Measurements from ENCODE around the gene AMN1.
"Not testable (repeated sequence)": the region's sequence is repeated elsewhere in the genome, so short reads cannot be mapped to it uniquely, and the experiment has no call there.

The AMN1 gene

GRCh38 chr12:31669582-31669981 is 59.2 kb downstream of the AMN1 start:
- not testable (repeated sequence) for H3K4me3 ChIP-seq (ENCODE audit: low read length in 2 of 2); H3K27me3 ChIP-seq (ENCODE audit: control insufficient read depth in 3 of 3, insufficient read depth in 3 of 3, low read depth in 1 of 3, low read length in 3 of 3); H3K4me2 ChIP-seq (ENCODE audit: insufficient read depth, low read length, poor library complexity, severe bottlenecking); H3K4ac ChIP-seq (ENCODE audit: low read length); DNase-seq (ENCODE audit: low spot score); H2BK12ac ChIP-seq (ENCODE audit: low read length); H3K18ac ChIP-seq (ENCODE audit: low read length); H2BK15ac ChIP-seq (ENCODE audit: low read length); H3K23ac ChIP-seq (ENCODE audit: low read depth, low read length, poor library complexity); H3K79me1 ChIP-seq (ENCODE audit: low read depth, low read length); H3K9ac ChIP-seq (ENCODE audit: low read depth, low read length, poor library complexity); H3K27ac ChIP-seq (replicated peaks; ENCODE audit: low read length); H4K8ac ChIP-seq (ENCODE audit: low read depth, low read length); H4K91ac ChIP-seq (ENCODE audit: low read depth, low read length, poor library complexity); H3K36me3 ChIP-seq (replicated peaks in 1 of 2; ENCODE audit: control insufficient read depth in 2 of 2, insufficient read depth in 2 of 2, low read length in 2 of 2); H2AK5ac ChIP-seq (ENCODE audit: low read depth, low read length); H2BK5ac ChIP-seq (ENCODE audit: low read length); H2AFZ ChIP-seq (ENCODE audit: low read length); H2BK120ac ChIP-seq (ENCODE audit: low read depth, low read length); H3K4me1 ChIP-seq (ENCODE audit: control insufficient read depth in 2 of 2, insufficient read depth in 1 of 2, low read depth in 1 of 2, low read length in 2 of 2); H3K14ac ChIP-seq (ENCODE audit: low read length)
- peaks cover 4 to 17% of the 10 kb centered on the region in 2 donors for H3K9me3 ChIP-seq (replicated peaks in 1 of 2; ENCODE audit: control insufficient read depth in 2 of 2, insufficient read depth in 1 of 2, low read depth in 1 of 2, low read length in 2 of 2)
- no CpG with 5 or more reads among the region's 2 CpGs for whole genome bisulfite sequencing, 2 donors (ENCODE audit: extremely low coverage in 2 of 2, insufficient read length in 2 of 2, insufficient replicate concordance in 1 of 2)

- DNase-seq (ENCODE audit: low spot score) = no peak
- H2BK15ac ChIP-seq (ENCODE audit: low read length) = no peak overlapping the region
- H4K8ac ChIP-seq (ENCODE audit: low read depth, low read length) = no peak overlapping the region
- no peak overlapping the region for H4K91ac ChIP-seq (ENCODE audit: low read depth, low read length, poor library complexity)
- no peaks in the 10 kb centered on the region for H3K4me1 ChIP-seq (ENCODE audit: control insufficient read depth in 2 of 2, insufficient read depth in 1 of 2, low read depth in 1 of 2, low read length in 2 of 2)
- no peak overlapping the region for H2BK5ac ChIP-seq (ENCODE audit: low read length)
- H2BK12ac ChIP-seq (ENCODE audit: low read length) = no peak overlapping the region
- H3K79me1 ChIP-seq (ENCODE audit: low read depth, low read length) = no peaks in the 10 kb centered on the region
- no peak overlapping the region for H2AFZ ChIP-seq (ENCODE audit: low read length)
- peaks cover 4 to 16% of the 10 kb centered on the region in 2 donors for H3K9me3 ChIP-seq (replicated peaks in 1 of 2; ENCODE audit: control insufficient read depth in 2 of 2, insufficient read depth in 1 of 2, low read depth in 1 of 2, low read length in 2 of 2)
- H3K14ac ChIP-seq (ENCODE audit: low read length) = no peak overlapping the region
- H3K4me3 ChIP-seq (ENCODE audit: low read length in 2 of 2) = no peak overlapping the region
- H2AK5ac ChIP-seq (ENCODE audit: low read depth, low read length) = no peak overlapping the region
- H2BK120ac ChIP-seq (ENCODE audit: low read depth, low read length) = no peak overlapping the region
- no peaks in the 10 kb centered on the region for H3K36me3 ChIP-seq (replicated peaks in 1 of 2; ENCODE audit: control insufficient read depth in 2 of 2, insufficient read depth in 2 of 2, low read length in 2 of 2)
- no peaks in the 10 kb centered on the region for H3K27me3 ChIP-seq (ENCODE audit: control insufficient read depth in 3 of 3, insufficient read depth in 3 of 3, low read depth in 1 of 3, low read length in 3 of 3)
- H3K9ac ChIP-seq (ENCODE audit: low read depth, low read length, poor library complexity) = no peak overlapping the region
- no peak overlapping the region for H3K18ac ChIP-seq (ENCODE audit: low read length)
- H3K4me2 ChIP-seq (ENCODE audit: insufficient read depth, low read length, poor library complexity, severe bottlenecking) = no peak overlapping the region
- H3K27ac ChIP-seq (replicated peaks; ENCODE audit: low read length) = no peak overlapping the region
- H3K4ac ChIP-seq (ENCODE audit: low read length) = no peak overlapping the region
- no peak overlapping the region for H3K23ac ChIP-seq (ENCODE audit: low read depth, low read length, poor library complexity)
Measured at GRCh38 chr12:31669020-31669419, 59.8 kb downstream of the AMN1 start.

- Histone ChIP-seq H3K4me3 (ENCODE audit: low read length in 2 of 2) (no peak overlapping the region), H2AK5ac (ENCODE audit: low read depth, low read length) (no peak overlapping the region), H3K9me3 (replicated peaks in 1 of 2; ENCODE audit: control insufficient read depth in 2 of 2, insufficient read depth in 1 of 2, low read depth in 1 of 2, low read length in 2 of 2) (peaks cover 2 to 7% of the 10 kb centered on the region in 2 donors), H3K27me3 (ENCODE audit: control insufficient read depth in 3 of 3, insufficient read depth in 3 of 3, low read depth in 1 of 3, low read length in 3 of 3) (no peaks in the 10 kb centered on the region), H2AFZ (ENCODE audit: low read length) (no peak overlapping the region), H2BK5ac (ENCODE audit: low read length) (no peak overlapping the region), H3K4me2 (ENCODE audit: insufficient read depth, low read length, poor library complexity, severe bottlenecking) (no peak overlapping the region), H2BK120ac (ENCODE audit: low read depth, low read length) (no peak overlapping the region), H2BK12ac (ENCODE audit: low read length) (no peak overlapping the region), H3K23ac (ENCODE audit: low read depth, low read length, poor library complexity) (no peak overlapping the region), H3K9ac (ENCODE audit: low read depth, low read length, poor library complexity) (no peak overlapping the region), H3K18ac (ENCODE audit: low read length) (no peak overlapping the region), H3K79me1 (ENCODE audit: low read depth, low read length) (no peaks in the 10 kb centered on the region), H3K27ac (replicated peaks; ENCODE audit: low read length) (no peak overlapping the region), H4K8ac (ENCODE audit: low read depth, low read length) (no peak overlapping the region), H3K36me3 (replicated peaks in 1 of 2; ENCODE audit: control insufficient read depth in 2 of 2, insufficient read depth in 2 of 2, low read length in 2 of 2) (no peaks in the 10 kb centered on the region), H3K14ac (ENCODE audit: low read length) (no peak overlapping the region), H4K91ac (ENCODE audit: low read depth, low read length, poor library complexity) (no peak overlapping the region), H3K4ac (ENCODE audit: low read length) (no peak overlapping the region), H3K4me1 (ENCODE audit: control insufficient read depth in 2 of 2, insufficient read depth in 1 of 2, low read depth in 1 of 2, low read length in 2 of 2) (peaks cover 0 to 2% of the 10 kb centered on the region in 2 donors), H2BK15ac (ENCODE audit: low read length) (no peak overlapping the region)
- no CpG with 5 or more reads among the region's 6 CpGs for WGBS, 2 donors (ENCODE audit: extremely low coverage in 2 of 2, insufficient read length in 2 of 2, insufficient replicate concordance in 1 of 2)
- no peak for DNase-seq (ENCODE audit: low spot score)
Measured at GRCh38 chr12:31664038-31664437, 64.8 kb downstream of the AMN1 start.

- Histone ChIP-seq H3K9me3 (replicated peaks in 1 of 2; ENCODE audit: control insufficient read depth in 2 of 2, insufficient read depth in 1 of 2, low read depth in 1 of 2, low read length in 2 of 2) (peaks cover 2 to 4% of the 10 kb centered on the region in 2 donors), H3K18ac (ENCODE audit: low read length) (no peak overlapping the region), H3K27ac (replicated peaks; ENCODE audit: low read length) (no peak overlapping the region), H3K79me1 (ENCODE audit: low read depth, low read length) (no peaks in the 10 kb centered on the region), H3K4me1 (ENCODE audit: control insufficient read depth in 2 of 2, insufficient read depth in 1 of 2, low read depth in 1 of 2, low read length in 2 of 2) (peaks cover 0 to 2% of the 10 kb centered on the region in 2 donors), H2BK5ac (ENCODE audit: low read length) (no peak overlapping the region), H3K4me2 (ENCODE audit: insufficient read depth, low read length, poor library complexity, severe bottlenecking) (no peak overlapping the region), H2AK5ac (ENCODE audit: low read depth, low read length) (no peak overlapping the region), H4K8ac (ENCODE audit: low read depth, low read length) (no peak overlapping the region), H3K9ac (ENCODE audit: low read depth, low read length, poor library complexity) (no peak overlapping the region), H3K23ac (ENCODE audit: low read depth, low read length, poor library complexity) (no peak overlapping the region), H2BK12ac (ENCODE audit: low read length) (no peak overlapping the region), H2BK120ac (ENCODE audit: low read depth, low read length) (no peak overlapping the region), H3K14ac (ENCODE audit: low read length) (no peak overlapping the region), H2BK15ac (ENCODE audit: low read length) (no peak overlapping the region), H4K91ac (ENCODE audit: low read depth, low read length, poor library complexity) (no peak overlapping the region), H3K4ac (ENCODE audit: low read length) (no peak overlapping the region), H3K27me3 (ENCODE audit: control insufficient read depth in 3 of 3, insufficient read depth in 3 of 3, low read depth in 1 of 3, low read length in 3 of 3) (no peaks in the 10 kb centered on the region), H3K36me3 (replicated peaks in 1 of 2; ENCODE audit: control insufficient read depth in 2 of 2, insufficient read depth in 2 of 2, low read length in 2 of 2) (no peaks in the 10 kb centered on the region), H3K4me3 (ENCODE audit: low read length in 2 of 2) (no peak overlapping the region), H2AFZ (ENCODE audit: low read length) (no peak overlapping the region)
- WGBS, 2 donors (ENCODE audit: extremely low coverage in 2 of 2, insufficient read length in 2 of 2, insufficient replicate concordance in 1 of 2) = no CpG with 5 or more reads among the region's 4 CpGs
- DNase-seq (ENCODE audit: low spot score) = no peak
Measured at GRCh38 chr12:31663576-31663975, 65.2 kb downstream of the AMN1 start.

All from neuronal stem cell (in vitro differentiated cells).